HG02798 (cell line): ENCODE data around the gene TRPM3.

ENCODE experiments used
- ATAC-seq: cut with Tn5 transposase; IDR thresholded peaks from one replicate; pipeline ENCODE4 v1.9.1; 2021; ENCODE audit warnings: mild to moderate bottlenecking; ENCODE audit not compliant: unreplicated experiment, poor library complexity

Gene TRPM3

GRCh38 chr9:70902692-70903131 is 218.7 kb downstream of the TRPM3 start:
- no peak for ATAC-seq

- no peak for ATAC-seq
Measured at GRCh38 chr9:70902171-70902570, 219.2 kb downstream of the TRPM3 start.

GRCh38 chr9:70901746-70902145 is 219.7 kb downstream of the TRPM3 start:
- no peak for ATAC-seq

- no peak for ATAC-seq
Measured at GRCh38 chr9:70901013-70901412, 220.4 kb downstream of the TRPM3 start.

GRCh38 chr9:70893580-70894122 is 227.8 kb downstream of the TRPM3 start:
- no peak for ATAC-seq

- ATAC-seq: no peak
Measured at GRCh38 chr9:70888471-70888870, 232.9 kb downstream of the TRPM3 start.

GRCh38 chr9:70887826-70888225 is 233.6 kb downstream of the TRPM3 start:
- no peak for ATAC-seq

GRCh38 chr9:70883963-70884793 is 237.2 kb downstream of the TRPM3 start:
- no peak for ATAC-seq

GRCh38 chr9:70883056-70883455 is 238.4 kb downstream of the TRPM3 start:
- ATAC-seq: no peak

GRCh38 chr9:70881333-70881732 is 240.1 kb downstream of the TRPM3 start:
- ATAC-seq: no peak

GRCh38 chr9:70880535-70880934 is 240.9 kb downstream of the TRPM3 start:
- no peak for ATAC-seq

- no peak for ATAC-seq
Measured at GRCh38 chr9:70878576-70878975, 242.8 kb downstream of the TRPM3 start.

- ATAC-seq: no peak
Measured at GRCh38 chr9:70874451-70874850, 247.0 kb downstream of the TRPM3 start.

- no peak for ATAC-seq
Measured at GRCh38 chr9:70873506-70873905, 247.9 kb downstream of the TRPM3 start.

- no peak for ATAC-seq
Measured at GRCh38 chr9:70868661-70869652, 252.5 kb downstream of the TRPM3 start.

GRCh38 chr9:70868041-70868440 is 253.4 kb downstream of the TRPM3 start:
- no peak for ATAC-seq

GRCh38 chr9:70865471-70865870 is 255.9 kb downstream of the TRPM3 start:
- no peak for ATAC-seq

GRCh38 chr9:70861797-70862196 is 259.6 kb downstream of the TRPM3 start:
- ATAC-seq: no peak

GRCh38 chr9:70861376-70861775 is 260.0 kb downstream of the TRPM3 start:
- no peak for ATAC-seq

- ATAC-seq: no peak
Measured at GRCh38 chr9:70859694-70860093, 261.7 kb downstream of the TRPM3 start.

- no peak for ATAC-seq
Measured at GRCh38 chr9:70856411-70856810, 265.0 kb downstream of the TRPM3 start.
